ENCODE measurements around the gene TRAF3.
"Not testable (repeated sequence)": the region's sequence is repeated elsewhere in the genome, so short reads cannot be mapped to it uniquely, and the experiment has no call there.

The TRAF3 gene

GRCh38 chr14:102806447-102806846 is 29.2 kb downstream of the TRAF3 start:
- DNase-seq (ENCODE audit: low spot score) = no peak

- no peak for DNase-seq (ENCODE audit: low spot score)
Observed at GRCh38 chr14:102807013-102807406, 29.8 kb downstream of the TRAF3 start.

- DNase-seq (ENCODE audit: low spot score) = no peak
Observed at GRCh38 chr14:102809870-102810269, 32.6 kb downstream of the TRAF3 start.

- no peak for DNase-seq (ENCODE audit: low spot score)
Observed at GRCh38 chr14:102810523-102810922, 33.3 kb downstream of the TRAF3 start.

DNA sequence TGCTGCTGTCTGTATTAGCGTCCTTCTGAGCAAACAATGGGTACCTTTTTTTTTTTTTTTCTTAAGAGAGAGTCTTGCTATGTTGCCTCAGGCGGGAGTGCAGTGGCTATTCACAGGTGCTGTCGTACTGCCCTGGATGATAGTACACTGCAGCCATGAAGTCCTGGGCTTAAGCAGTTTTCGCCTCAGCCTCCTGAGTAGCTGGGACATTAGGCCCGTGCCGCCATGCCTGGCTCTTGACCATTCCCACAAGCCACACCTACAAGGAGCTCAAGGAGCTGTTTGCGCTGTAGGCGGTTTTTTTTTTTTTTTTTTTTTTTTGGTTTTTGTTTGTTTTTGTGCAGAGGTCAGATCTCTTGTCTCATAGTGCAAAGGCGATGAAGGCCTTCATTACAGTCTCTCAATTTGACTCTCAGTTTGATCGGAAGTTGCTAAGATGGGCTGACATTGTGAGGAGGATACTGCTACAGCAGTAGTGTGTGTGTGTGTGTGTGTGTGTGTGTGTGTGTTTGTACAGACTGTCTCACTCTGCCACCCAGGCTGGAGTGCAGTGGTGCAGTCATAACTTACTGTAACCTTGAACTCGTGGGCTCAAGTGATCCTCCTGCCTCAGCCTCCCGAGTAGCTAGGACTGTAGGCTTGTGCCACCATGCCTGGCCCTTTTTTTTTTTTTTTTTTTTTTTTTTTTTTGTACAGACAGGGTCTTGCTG is 34.2 kb downstream of the TRAF3 start:
- DNase-seq (ENCODE audit: low spot score) = no peak

DNA sequence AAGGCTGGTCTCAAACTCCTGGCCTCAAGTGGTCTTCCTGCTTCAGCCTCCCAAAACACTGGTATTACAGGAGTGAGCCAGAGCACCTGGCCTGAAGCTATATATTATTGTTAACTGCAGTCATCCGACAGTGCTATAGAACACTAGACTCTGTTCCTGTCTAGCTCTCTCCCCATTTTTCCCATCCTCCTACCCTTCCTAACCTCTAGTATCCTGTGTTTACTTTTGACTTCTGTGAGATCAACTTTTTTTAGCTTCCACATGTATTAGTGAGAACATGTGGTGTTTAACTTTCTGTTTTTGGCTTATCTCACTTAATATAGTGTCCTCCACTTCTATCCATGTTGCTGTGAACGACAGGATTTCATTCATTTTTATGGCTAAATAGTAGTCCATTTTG is 34.7 kb downstream of the TRAF3 start:
- DNase-seq (ENCODE audit: low spot score) = no peak

GRCh38 chr14:102813691-102814090 is 36.4 kb downstream of the TRAF3 start:
- no peak for DNase-seq (ENCODE audit: low spot score)

DNA sequence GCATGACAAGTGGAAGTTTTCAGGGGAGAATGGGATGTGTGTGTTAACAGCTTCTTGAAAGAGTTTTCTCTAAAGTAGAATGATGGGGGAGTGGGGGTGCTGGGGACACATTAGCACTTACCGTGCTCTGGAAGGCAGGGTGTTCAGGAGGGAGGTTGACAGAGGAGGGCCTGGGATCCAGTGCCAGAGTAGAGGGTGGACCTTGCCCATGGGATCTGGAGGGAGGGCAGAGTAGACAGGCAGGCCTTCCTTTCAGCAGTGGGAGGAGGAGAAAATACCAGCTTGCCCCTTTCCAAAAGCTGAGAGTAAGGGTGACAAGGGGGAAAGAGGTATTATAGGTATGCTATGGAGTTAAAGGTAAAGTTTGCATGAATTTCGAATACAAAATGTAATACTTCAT is 40.1 kb downstream of the TRAF3 start:
- no peak for DNase-seq (ENCODE audit: low spot score)

- DNase-seq (ENCODE audit: low spot score) = no peak
Observed at GRCh38 chr14:102817942-102818940, 41.0 kb downstream of the TRAF3 start.

DNA sequence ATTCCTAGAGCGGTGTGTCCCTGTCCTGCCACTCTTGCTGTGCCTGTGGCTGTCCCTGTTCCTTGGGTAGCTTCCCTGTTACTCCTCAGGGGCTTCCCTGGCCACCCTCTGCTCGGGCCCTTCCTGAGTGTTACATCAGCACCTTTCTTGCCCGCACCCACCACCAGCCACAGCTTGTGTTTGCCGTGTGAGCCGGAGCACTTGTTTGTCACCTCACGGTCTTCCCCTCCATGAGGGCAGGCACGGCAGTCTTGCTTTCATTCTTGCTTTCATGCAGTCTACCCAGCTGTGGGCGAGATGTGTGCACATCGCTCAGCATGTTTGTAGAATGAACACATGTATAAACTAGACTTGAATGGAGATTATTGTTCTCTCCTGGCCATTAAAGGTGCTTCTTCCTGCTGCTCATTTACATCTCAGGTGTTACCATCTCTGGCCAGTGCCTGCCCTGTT is 42.0 kb downstream of the TRAF3 start:
- DNase-seq (ENCODE audit: low spot score) = no peak

DNA sequence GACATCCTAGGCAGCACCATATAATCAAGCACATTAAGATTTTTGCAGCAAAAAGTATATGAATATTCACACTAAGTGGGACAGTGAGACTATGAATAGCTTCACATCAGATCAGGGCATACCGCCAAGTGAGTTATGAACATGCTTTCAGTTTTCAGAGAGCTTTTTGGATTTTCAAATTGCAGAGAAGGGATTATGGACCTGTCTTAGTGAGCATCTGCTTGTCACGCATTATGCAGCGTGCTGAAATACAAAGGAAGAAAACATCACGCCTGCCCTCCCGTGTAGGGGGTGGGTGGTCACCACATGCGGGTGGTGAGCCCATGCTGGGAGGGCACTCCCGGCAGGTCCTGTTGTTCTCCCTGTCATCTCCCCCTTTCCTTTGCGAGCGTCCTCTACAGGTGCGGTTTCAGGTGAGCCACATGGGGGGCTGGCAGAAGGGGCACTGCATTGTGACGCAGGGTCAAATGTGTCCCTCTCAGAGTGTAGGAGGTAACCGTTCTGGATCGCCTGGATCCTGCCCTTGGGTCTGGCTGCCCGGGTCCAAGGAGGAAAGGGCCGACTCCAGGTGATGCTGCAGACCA is 42.6 kb downstream of the TRAF3 start:
- no peak for DNase-seq (ENCODE audit: low spot score)

DNA sequence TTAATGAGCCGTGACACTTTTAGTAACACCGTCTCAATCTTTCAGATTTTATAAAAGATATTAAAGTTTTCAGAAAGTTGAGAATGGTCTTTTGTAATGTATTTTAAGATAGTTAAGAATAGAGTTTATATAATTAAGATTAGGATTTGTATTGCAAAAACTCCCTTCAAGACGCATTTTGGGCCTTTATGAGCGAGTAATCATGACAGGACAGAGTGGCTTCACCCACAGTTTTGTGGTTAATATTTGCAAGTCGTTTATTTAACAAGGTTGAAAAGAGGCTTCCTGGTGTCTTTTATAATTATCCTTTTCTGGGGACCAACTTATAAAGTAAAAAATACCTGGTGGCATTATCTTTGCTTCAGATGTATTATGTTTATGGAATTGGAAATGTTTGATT is 44.0 kb downstream of the TRAF3 start:
- no peak for DNase-seq (ENCODE audit: low spot score)

- no peak for DNase-seq (ENCODE audit: low spot score)
Observed at GRCh38 chr14:102822311-102822863, 45.1 kb downstream of the TRAF3 start.

GRCh38 chr14:102822887-102823286 is 45.6 kb downstream of the TRAF3 start:
- not testable (repeated sequence) for DNase-seq (ENCODE audit: low spot score)

- no peak for DNase-seq (ENCODE audit: low spot score)
Observed at GRCh38 chr14:102823546-102823945, 46.3 kb downstream of the TRAF3 start.

GRCh38 chr14:102824832-102825231 is 47.6 kb downstream of the TRAF3 start:
- no peak for DNase-seq (ENCODE audit: low spot score)

DNA sequence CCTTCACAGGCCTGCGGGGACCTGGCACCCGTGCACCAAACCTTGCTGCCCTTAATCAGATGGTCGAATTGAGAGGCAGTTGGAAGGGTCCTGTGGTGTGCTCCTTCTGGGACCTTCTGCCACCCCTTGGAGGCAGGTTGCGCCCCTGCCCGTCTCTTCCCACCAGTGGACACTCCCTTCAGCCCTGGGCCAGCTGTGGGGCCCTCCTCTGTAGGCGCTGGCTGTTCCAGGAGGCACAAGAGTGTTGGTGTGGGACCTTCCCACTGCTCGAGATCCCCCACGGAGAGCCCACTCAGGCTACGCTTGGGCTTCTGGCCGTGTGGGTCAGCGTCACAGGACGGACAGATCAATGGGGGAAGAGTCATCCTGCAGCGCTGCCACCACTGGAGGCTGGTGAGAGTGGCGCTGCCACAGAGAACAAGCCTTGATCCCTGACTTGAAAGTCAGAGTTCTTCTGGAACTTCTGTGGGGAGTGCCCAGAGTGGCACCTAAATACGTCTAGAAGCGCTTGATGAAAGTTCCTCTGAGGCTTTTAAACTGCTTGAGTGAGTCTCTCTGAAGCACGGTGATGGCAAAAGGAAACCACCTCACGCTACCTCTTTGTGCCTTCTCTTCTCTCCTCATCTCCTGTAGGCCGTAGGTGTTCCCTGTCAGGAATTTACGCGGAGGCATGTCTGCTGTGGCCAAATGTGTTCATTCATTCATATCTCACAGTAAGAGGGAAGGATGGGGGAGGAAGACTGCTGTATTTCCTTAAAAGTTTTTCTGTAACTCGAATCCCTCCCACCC is 48.3 kb downstream of the TRAF3 start:
- DNase-seq (ENCODE audit: low spot score) = no peak

DNA sequence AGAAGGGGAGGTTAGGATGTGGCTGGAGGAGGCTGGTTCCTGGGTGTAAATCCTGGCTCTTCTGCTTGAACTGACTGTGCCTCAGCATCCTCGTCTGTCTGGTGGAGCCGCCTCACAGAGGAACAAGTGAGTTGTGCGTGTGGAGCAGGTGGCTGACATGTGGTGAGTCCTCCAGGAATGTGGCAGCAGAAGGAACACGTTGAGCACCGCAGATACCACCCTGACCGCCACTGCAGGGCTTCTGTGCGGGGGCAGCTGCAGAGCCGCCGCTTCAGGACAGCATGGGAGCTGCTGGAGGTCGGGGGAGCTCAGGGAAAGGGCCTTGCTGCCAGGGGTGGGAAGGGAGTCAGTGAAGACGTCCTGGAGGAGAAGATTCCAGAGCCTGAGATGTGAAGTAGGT is 48.9 kb downstream of the TRAF3 start:
- no peak for DNase-seq (ENCODE audit: low spot score)

- DNase-seq (ENCODE audit: low spot score) = no peak
Observed at GRCh38 chr14:102826751-102827675, 49.8 kb downstream of the TRAF3 start.

GRCh38 chr14:102827716-102828115 is 50.5 kb downstream of the TRAF3 start:
- no peak for DNase-seq (ENCODE audit: low spot score)

Measured in ecto neural progenitor cell (in vitro differentiated cells).